Astrocyte (in vitro differentiated cells and primary cell): ENCODE measurements around the gene SPAG5.

ENCODE experiments used
- CTCF ChIP-seq: IDR thresholded peaks from 2 replicates; pipeline ENCODE4 v1.5.1; 2011; ENCODE audit warnings: low read depth, mild to moderate bottlenecking, inconsistent platforms, low read length, moderate library complexity; ENCODE audit not compliant: insufficient read depth
- EZH2 ChIP-seq: IDR thresholded peaks from 2 replicates; pipeline ENCODE4 v1.6.1; 2012; ENCODE audit warnings: mild to moderate bottlenecking, low read length, inconsistent platforms; ENCODE audit not compliant: insufficient read depth

- TF ChIP-seq CTCF, result no peak
- no peak for TF ChIP-seq EZH2
These were observed 45.8 kb downstream of the SPAG5 start for GRCh38 chr17:28553000-28553505.
